ENCODE data around the gene ATP5F1C. TPM values are rescaled to one million over a fixed set of nuclear protein-coding genes. Genes with fewer than 3 reads are reported as not detected.
A peak's percentile ranks its signal among the peaks of the same experiment; 100 is the strongest.

Gene ATP5F1C
- total RNA-seq, 1 donor from 2014 or later: 165 TPM

DNA sequence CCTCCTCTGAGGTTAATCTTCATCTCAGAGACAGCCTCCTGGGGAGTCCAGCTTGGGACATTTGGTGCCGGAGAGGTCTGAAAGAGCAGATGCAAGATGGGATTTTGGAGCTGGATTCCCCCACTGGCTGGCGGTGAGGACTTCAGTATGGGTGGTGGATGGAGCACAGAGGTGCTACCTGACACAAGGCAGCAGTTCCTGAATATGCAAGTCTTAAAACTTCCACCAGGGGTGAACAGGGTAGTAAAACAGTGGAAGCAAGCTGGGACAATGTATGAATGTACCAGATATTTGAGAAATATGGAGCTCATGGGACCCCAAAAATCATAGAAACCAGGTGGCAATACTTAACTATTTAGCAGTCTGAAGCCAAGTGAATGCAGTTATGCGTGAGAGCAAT, 25.5 kb downstream of the ATP5F1C start:
- FAIRE-seq: no peak

DNA sequence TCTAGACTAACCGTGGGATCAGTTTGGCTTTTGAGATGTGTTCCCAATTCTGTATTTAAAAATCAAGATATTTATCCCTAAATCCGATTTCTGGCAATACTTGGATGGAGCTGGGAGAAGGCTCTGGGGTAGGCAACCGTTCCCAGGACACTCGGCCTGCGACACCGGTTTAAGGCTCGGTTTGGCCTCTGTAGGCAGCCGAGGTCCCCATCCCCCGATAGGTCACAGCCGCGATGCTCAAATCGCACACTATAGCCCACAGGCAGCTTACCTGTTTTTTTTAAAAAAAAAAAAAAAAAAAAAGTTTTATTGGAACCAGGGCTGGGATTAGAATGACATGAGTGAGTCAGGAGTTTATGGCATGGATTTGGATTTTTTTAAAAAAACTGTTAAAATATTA, 29.6 kb downstream of the ATP5F1C start:
- peaks cover 1% of the 10 kb centered on the region for H3K36me3 ChIP-seq (ENCODE audit: control insufficient read depth, insufficient read depth, low read length)
- H3K4me3 ChIP-seq (ENCODE audit: low read depth, low read length): peak overlapping the region; percentile 97
- no peak for TF ChIP-seq CTCF (IDR thresholded peaks at IDR 0.05; ENCODE audit: insufficient read depth, low read length, severe bottlenecking)
- no peaks in the 10 kb centered on the region for H3K27me3 ChIP-seq (ENCODE audit: control insufficient read depth, insufficient read depth, low read length)
- FAIRE-seq: no peak
- no peak for DNase-seq (ENCODE audit: low read depth)

More for the DNA sequence above, 25.5 kb downstream of the ATP5F1C start:
- no peak for TF ChIP-seq CTCF (IDR thresholded peaks at IDR 0.05; ENCODE audit: insufficient read depth, low read length, severe bottlenecking)
- H3K36me3 ChIP-seq (ENCODE audit: control insufficient read depth, insufficient read depth, low read length): no peaks in the 10 kb centered on the region
- DNase-seq (ENCODE audit: low read depth): no peak
- no peaks in the 10 kb centered on the region for H3K27me3 ChIP-seq (ENCODE audit: control insufficient read depth, insufficient read depth, low read length)
- H3K4me3 ChIP-seq (ENCODE audit: low read depth, low read length): no peak overlapping the region

DNA sequence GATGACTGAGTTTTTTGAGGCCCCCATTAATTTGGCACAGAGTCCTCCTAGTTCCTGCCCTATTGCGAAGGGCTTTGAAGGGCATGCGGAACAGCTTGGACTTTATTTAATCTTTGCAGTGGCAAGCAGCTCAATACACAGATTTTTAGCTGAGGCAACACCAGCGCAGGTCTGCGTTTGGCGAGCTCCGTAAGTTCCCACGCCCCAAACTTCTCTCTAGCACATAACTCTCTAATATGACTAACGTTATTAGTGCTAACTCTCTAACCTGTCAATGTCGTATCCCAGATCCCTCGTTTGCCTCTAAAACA, 30.0 kb downstream of the ATP5F1C start:
- Histone ChIP-seq H3K27me3 (ENCODE audit: control insufficient read depth, insufficient read depth, low read length) (no peaks in the 10 kb centered on the region), H3K36me3 (ENCODE audit: control insufficient read depth, insufficient read depth, low read length) (peaks cover 1% of the 10 kb centered on the region), H3K4me3 (ENCODE audit: low read depth, low read length) (peak overlapping the region; percentile 97)
- no peak for TF ChIP-seq CTCF (IDR thresholded peaks at IDR 0.05; ENCODE audit: insufficient read depth, low read length, severe bottlenecking)
- FAIRE-seq (no peak), DNase-seq (ENCODE audit: low read depth) (no peak)

DNA sequence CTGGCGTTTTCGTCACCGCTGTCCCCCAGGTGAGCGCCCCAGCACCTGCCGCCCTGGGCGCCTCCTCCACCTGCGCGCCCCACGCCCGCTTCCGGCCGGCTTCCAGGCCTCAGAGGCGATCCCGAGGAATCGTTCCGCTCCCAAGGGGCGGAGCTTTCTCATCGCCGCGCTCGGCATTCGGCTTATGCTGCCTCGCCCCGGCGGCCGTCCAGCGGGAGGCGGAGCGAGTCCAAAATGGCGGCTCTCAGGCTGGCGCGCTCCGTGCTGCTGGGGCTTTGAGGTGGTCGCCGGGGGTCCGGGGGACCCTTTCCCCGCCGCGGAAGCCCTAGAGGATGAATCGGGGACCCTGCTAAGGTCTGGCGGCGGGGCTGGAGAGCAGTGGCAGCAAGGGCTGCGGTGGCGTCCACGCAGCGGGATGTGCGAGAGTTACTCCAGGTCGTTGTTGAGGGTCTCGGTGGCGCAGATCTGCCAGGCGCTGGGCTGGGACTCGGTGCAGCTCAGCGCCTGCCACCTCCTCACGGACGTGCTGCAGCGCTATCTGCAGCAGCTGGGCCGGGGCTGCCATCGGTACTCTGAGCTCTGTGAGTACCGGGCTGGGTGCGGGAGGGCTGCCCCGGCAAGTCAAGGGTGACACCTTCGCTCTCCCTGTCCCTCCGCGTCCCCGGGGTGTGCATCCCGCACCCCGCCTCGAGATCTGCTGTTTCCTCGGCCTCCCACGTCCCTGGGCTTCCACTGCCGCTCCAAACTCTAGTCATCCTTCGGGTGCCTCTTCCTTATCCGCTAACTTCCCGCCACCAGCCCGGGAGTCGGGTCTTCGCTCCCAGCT, 30.5 kb downstream of the ATP5F1C start, which contains the start of gene TAF3:
TSS of gene TAF3 (plus strand) at position 211 of the 826 bp plus-strand sequence. CDS start at position 416, 205 bp downstream.
- DNase-seq (ENCODE audit: low read depth): peak; percentile 61
- H3K4me3 ChIP-seq (ENCODE audit: low read depth, low read length): peak within 1 kb of the TSS; percentile 97
- no peak for FAIRE-seq
- TF ChIP-seq CTCF (IDR thresholded peaks at IDR 0.05; ENCODE audit: insufficient read depth, low read length, severe bottlenecking): no peak
- no peaks in the 10 kb centered on the region for H3K27me3 ChIP-seq (ENCODE audit: control insufficient read depth, insufficient read depth, low read length)
- H3K36me3 ChIP-seq (ENCODE audit: control insufficient read depth, insufficient read depth, low read length): peaks cover 2% of the 10 kb centered on the region

DNA sequence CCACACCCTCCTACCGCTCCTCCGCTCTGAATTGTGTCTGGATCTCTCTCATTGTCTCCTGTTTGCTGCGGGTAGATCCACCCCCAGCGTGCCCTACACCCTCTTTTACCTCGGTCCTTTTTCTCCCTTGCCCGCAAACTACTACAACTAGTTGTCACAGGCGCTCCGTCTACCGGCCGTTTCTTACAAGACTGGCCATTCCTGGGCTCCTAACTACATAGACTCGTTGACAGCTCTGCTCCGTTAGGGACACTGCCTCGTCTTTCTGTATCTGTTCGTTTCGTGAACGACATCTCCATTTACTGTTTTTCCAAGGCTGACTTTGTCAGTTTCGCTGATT, 31.1 kb downstream of the ATP5F1C start:
- TF ChIP-seq CTCF (IDR thresholded peaks at IDR 0.05; ENCODE audit: insufficient read depth, low read length, severe bottlenecking): peak; percentile 30
- FAIRE-seq: no peak
- no peaks in the 10 kb centered on the region for H3K27me3 ChIP-seq (ENCODE audit: control insufficient read depth, insufficient read depth, low read length)
- peaks cover 2% of the 10 kb centered on the region for H3K36me3 ChIP-seq (ENCODE audit: control insufficient read depth, insufficient read depth, low read length)
- peak overlapping the region; percentile 97 for H3K4me3 ChIP-seq (ENCODE audit: low read depth, low read length)
- peak; percentile 38 for DNase-seq (ENCODE audit: low read depth)

- H3K36me3 ChIP-seq (ENCODE audit: control insufficient read depth, insufficient read depth, low read length): peaks cover 6% of the 10 kb centered on the region
- no peak overlapping the region for H3K4me3 ChIP-seq (ENCODE audit: low read depth, low read length)
- H3K27me3 ChIP-seq (ENCODE audit: control insufficient read depth, insufficient read depth, low read length): no peaks in the 10 kb centered on the region
- TF ChIP-seq CTCF (IDR thresholded peaks at IDR 0.05; ENCODE audit: insufficient read depth, low read length, severe bottlenecking): no peak
- no peak for DNase-seq (ENCODE audit: low read depth)
- no peak for FAIRE-seq
Observed at GRCh38 chr10:7824251-7824650, 36.3 kb downstream of the ATP5F1C start.

Data from bronchial epithelial cell (primary cell).